HK-2 (cell line): ENCODE measurements around the gene SRSF1.

Experiments
- DNase-seq: peaks from one replicate; pipeline ENCODE4 v3.0.0-alpha.2; 2018; ENCODE audit not compliant: unreplicated experiment

Gene SRSF1

DNA sequence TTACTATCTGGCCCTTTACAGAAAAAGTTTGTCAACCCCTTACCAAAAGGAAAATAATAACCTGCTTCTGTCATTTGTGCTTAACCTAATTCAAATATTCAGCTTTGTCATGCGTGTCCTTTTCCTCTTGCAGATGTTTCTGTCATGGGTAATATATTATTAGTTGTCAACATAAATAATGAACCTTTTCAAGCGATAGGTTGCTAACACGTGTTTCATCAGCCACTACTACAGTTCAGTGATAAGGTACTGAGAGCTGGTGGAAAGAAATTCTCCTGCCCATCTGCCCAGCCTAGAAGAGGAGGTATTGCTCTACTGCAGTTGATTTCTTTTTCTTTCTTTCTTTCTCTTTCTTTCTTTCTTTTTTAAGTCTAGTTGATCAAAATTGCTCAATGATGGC lies 12.0 kb upstream of the SRSF1 start:
- no peak for DNase-seq

DNA sequence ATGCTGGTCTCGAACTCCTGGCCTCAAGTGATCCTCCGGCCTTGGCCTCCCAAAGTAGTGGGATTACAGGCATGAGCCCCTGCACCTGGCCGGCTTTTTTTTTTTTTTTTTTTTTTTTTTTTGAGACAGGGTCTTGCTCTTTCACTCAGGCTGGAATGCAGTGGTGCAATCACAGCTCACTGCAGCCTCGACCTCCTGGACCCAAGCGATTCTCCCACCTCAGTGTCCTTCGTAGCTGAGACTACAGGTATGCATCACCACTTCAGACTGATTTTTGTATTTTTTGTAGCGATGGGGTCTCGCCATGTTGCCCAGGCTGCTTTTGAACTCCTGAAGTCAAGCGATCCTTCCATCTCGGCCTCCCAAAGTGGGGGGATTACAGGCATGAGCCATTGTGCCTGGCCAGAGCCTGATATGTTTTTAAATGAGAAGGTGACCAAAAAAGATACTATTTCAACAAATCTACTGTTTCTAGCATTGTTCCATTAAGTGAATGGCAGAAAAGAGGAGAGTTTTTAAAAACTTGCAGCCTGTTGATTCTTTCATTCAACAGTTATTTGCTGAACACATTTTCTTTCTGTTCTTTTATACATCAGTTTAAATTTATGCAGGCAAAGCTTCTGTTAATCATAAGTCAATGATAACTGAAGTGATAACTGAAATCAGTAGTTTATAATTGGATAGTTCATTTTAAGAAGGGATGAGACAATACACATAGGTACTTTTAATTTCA lies 3.2 kb upstream of the SRSF1 start:
- no peak for DNase-seq

DNA sequence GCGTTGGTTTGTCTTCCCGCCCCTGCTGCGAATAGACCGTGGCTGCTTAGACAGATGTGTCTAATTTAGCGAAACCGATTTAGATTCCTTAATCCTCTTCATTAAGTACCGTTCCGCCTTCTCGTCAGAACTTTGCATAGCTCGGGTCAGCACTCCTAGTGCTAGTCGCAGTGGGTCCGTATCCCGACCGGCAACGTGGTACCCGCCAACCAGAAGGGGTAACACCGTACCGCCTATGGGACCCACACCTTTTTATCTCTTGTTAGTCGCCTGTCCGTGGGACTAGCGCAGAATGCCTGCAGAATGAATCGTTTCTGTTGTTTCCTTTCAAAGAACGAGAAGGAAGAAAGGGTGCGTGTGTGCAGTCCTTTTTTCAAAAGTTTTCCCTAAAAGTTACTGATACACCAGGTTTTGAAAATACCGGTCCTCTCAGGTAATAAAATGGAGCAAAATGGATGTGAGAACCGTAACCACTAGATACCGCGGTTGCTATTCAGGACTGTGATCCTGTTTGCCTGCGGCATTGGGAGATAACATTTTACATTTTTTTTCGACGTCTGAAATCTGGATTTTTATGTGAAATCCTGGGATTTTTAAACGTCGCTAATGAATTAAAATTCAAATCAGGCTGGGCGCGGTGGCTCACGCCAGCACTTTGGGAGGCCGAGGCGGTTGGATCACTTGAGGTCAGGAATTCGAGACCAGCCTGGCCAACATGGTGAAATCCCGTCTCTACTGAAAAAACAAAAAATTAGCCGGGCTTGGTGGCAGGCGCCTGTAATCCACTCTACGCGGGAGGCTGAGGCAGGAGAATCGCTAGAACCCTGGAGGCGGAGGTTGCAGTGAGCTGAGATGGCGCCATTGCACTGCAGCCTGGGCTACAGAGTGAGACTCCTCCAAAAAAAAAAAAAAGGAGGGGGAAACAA lies 998 bp upstream of the SRSF1 start:
- DNase-seq: no peak

- peak; percentile 72 for DNase-seq
Measured at GRCh38 chr17:58006560-58006923, 504 bp downstream of the SRSF1 start.

- no peak for DNase-seq
Measured at GRCh38 chr17:58005728-58006559, 1.1 kb downstream of the SRSF1 start.

- DNase-seq: no peak
Measured at GRCh38 chr17:58005031-58005727, 1.9 kb downstream of the SRSF1 start.

- no peak for DNase-seq
Measured at GRCh38 chr17:58004060-58004459, 3.0 kb downstream of the SRSF1 start.

DNA sequence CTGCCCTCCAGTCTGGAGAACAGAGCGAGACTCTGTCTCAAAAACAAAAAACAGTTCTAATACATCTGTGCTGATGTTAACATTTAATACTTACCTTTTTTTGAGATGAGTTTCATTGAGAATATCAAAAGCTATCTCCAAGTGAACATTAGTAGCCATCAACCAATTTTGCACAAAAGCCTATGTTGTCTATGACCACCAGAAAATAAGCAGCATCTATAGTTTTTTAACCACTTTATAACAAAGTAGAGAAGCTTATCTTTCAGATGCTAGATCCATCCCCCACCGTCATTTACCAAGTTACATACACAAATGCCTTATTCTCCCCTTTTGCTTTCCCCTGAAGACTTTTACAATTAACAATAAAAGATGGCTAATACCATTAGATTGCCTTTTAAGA lies 4.1 kb downstream of the SRSF1 start:
- DNase-seq: no peak

GRCh38 chr17:58002154-58002948 lies 4.7 kb downstream of the SRSF1 start:
- no peak for DNase-seq

GRCh38 chr17:58001461-58002124 lies 5.5 kb downstream of the SRSF1 start:
- no peak for DNase-seq

GRCh38 chr17:57999496-58000017 lies 7.5 kb downstream of the SRSF1 start:
- DNase-seq: no peak

- no peak for DNase-seq
Measured at GRCh38 chr17:57999010-57999495, 8.0 kb downstream of the SRSF1 start.

DNA sequence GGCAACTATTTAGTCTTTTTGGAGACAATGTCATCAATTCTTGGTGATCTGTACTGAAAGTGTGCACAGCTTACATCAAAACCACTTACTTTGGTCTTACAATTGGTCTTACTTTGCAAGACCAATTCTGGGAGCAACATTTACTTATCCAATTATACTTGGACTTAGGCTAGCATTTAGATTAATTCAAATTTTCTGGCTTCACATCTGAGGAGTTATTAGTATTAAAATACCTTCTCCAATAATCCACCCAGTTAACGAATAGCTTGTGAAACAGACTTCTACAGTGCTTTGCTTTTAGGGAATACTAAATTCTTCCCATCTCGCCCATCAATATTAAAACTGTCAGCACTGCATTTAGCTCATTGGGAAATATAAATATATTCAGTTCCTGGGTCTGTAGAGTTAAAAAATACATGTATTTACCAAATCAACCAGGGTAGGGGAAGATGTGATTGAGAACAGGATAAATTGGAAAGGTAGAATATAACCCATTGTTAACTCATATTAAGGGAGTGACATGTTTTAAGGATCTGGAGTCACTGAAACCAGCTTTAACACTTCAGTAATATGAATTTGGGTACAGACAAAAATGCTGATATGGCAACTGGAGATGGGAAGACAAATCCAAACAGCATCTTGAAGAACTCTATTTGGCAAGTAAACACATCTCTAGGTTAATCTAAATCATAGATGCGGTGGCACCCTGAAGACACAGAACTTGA lies 9.8 kb downstream of the SRSF1 start:
- DNase-seq: no peak

DNA sequence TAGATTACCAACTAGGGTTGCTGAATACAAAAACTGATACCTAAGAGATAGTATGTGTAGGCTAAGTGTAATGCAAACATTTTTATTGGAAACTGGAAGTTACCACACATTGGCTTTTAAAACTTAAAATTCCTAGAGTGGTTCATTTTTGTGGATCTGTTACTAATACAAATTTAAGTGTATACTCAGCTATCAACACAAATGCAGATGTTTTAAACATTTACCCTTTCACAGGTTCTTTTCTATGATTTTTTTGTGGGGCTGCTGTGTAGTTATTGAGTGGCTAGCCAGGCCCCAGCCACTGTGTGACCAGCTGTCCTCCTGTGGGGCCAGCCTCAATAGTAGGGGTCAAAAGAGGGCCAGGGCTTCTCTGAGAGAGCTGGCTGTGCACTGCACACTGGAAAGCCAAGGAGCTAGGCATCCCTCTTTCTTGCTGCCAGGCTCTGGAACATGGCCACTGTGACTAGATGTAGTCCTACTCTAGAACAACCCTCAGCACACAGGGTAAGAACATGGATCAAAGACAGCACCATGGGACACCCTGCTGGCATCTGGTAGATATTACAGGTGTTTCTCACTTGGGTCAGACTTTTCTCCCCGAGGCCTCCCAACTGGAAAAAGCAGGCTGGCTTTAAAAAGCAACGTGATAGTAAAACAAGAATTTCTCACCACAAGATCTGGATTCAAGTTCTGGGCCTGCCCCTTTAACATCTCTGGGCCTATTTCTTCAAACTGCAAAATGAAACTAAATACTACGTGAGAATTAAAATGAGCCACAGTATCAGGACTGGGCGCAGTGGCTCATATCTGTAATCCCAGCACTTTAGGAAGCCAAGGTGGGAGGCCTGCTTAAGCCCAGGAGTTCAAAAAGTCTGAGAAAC lies 11.7 kb downstream of the SRSF1 start:
- DNase-seq: peak; percentile 58

DNA sequence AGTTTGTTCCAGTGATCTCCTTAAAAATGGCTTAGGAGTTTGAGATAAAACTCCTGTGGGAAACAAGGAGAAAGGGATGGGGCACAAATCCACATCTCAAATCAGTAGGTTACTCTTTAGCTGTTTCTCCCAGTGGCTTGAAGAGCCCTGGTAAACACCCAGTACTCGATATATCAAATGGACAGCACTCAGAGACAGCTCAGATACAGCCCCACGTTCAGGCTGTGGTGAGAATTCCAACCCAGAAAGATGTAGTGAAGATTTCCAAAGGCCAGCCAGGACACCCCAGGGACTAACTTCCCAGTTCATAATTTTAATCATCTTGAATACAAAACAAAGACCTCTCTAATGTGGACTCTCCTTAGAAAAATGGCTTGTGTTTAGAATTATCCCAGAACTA lies 12.6 kb downstream of the SRSF1 start:
- DNase-seq: no peak

- no peak for DNase-seq
Measured at GRCh38 chr17:57993471-57994365, 13.3 kb downstream of the SRSF1 start.

GRCh38 chr17:57991537-57991936 lies 15.5 kb downstream of the SRSF1 start:
- no peak for DNase-seq
